ENCODE measurements around the gene HSD17B12. TPM values are rescaled to one million over a fixed set of nuclear protein-coding genes. Genes with fewer than 3 reads are reported as not detected.

The HSD17B12 gene
- total RNA-seq, 1 experiment from 2014 or later, result 106 TPM

DNA sequence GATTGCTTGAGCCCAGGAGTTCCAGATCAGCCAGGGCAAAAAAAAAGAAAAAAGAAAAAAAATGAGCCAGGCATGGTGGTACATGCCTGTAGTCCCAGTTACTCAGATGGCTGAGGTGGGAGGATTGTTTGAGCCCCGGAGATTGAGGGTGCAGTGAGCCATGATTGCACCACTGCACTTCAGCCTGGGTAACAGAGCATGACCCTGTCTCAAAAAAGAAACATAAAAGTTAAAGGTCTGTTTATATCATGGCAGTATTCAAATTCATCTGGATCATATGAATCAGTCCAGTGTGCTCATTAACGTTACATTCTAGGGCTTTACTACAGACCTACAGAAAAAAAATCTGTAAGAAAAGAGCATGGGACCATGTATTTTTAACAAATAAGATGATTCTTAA lies 13.9 kb downstream of the HSD17B12 start:
- intact Hi-C loops (cut with micrococcal nuclease; ENCODE audit: unreplicated experiment) (no loop called here), in situ Hi-C loops (cut with HindIII; ENCODE audit: low pct_unique_long_range_greater_than_20kb, low sequenced_read_pairs) (no loop called here)

DNA sequence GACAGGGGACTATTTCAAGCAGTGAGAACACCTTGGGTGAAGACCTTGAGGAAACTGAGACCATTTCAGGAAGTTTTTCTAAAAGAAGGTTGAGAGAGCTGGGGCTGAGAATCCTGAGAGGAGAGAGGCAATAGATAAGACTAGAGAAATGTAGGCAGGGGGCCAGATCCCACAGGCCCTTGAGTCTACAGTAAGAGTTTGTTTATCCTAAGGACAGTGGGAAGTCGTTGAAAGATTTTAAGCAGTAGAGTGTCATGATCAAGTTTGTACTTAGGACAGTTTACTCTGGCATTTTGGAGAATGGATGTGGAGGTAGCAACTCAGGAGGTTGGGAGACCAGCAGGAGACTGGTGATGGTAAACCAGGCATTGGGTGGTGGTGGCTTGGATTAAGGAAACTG lies 17.1 kb downstream of the HSD17B12 start:
- no peak for DNase-seq (ENCODE audit: low read depth, low spot score)
- no TSS peak for BruUV-seq (replicated peaks)
- intact Hi-C loops (cut with micrococcal nuclease; ENCODE audit: unreplicated experiment), result no loop called here
- Histone ChIP-seq H3K36me3 (ENCODE audit: control insufficient read depth, insufficient read depth, low read length) (no peaks in the 10 kb centered on the region), H3K4me3 (ENCODE audit: low read depth in 2 of 2, low read length in 2 of 2) (no peak overlapping the region), H3K9me3 (ENCODE audit: control insufficient read depth, insufficient read depth, low read depth, low read length) (no peaks in the 10 kb centered on the region), H3K27me3 (ENCODE audit: control insufficient read depth, insufficient read depth, low read length) (no peaks in the 10 kb centered on the region), H3K4me1 (ENCODE audit: control insufficient read depth, insufficient read depth, low read length) (no peaks in the 10 kb centered on the region), H3K27ac (ENCODE audit: low read length) (no peak overlapping the region)
- ChIA-PET CTCF (no interaction called here), POLR2A (no interaction called here)
- ATAC-seq, result no peak
- TF ChIP-seq TCF7L2 (IDR thresholded peaks at IDR 0.05; ENCODE audit: low read depth, low read length), result no peak
- TF ChIP-seq, protein P1, sequence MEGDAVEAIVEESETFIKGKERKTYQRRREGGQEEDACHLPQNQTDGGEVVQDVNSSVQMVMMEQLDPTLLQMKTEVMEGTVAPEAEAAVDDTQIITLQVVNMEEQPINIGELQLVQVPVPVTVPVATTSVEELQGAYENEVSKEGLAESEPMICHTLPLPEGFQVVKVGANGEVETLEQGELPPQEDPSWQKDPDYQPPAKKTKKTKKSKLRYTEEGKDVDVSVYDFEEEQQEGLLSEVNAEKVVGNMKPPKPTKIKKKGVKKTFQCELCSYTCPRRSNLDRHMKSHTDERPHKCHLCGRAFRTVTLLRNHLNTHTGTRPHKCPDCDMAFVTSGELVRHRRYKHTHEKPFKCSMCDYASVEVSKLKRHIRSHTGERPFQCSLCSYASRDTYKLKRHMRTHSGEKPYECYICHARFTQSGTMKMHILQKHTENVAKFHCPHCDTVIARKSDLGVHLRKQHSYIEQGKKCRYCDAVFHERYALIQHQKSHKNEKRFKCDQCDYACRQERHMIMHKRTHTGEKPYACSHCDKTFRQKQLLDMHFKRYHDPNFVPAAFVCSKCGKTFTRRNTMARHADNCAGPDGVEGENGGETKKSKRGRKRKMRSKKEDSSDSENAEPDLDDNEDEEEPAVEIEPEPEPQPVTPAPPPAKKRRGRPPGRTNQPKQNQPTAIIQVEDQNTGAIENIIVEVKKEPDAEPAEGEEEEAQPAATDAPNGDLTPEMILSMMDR (IDR thresholded peaks at IDR 0.05), result no peak
- TF ChIP-seq, protein P2, sequence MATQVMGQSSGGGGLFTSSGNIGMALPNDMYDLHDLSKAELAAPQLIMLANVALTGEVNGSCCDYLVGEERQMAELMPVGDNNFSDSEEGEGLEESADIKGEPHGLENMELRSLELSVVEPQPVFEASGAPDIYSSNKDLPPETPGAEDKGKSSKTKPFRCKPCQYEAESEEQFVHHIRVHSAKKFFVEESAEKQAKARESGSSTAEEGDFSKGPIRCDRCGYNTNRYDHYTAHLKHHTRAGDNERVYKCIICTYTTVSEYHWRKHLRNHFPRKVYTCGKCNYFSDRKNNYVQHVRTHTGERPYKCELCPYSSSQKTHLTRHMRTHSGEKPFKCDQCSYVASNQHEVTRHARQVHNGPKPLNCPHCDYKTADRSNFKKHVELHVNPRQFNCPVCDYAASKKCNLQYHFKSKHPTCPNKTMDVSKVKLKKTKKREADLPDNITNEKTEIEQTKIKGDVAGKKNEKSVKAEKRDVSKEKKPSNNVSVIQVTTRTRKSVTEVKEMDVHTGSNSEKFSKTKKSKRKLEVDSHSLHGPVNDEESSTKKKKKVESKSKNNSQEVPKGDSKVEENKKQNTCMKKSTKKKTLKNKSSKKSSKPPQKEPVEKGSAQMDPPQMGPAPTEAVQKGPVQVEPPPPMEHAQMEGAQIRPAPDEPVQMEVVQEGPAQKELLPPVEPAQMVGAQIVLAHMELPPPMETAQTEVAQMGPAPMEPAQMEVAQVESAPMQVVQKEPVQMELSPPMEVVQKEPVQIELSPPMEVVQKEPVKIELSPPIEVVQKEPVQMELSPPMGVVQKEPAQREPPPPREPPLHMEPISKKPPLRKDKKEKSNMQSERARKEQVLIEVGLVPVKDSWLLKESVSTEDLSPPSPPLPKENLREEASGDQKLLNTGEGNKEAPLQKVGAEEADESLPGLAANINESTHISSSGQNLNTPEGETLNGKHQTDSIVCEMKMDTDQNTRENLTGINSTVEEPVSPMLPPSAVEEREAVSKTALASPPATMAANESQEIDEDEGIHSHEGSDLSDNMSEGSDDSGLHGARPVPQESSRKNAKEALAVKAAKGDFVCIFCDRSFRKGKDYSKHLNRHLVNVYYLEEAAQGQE (IDR thresholded peaks at IDR 0.05; ENCODE audit: insufficient read depth in 1 of 2, low read depth in 2 of 2, low read length in 1 of 2), result no peak
- no peak for TF ChIP-seq SIN3A (IDR thresholded peaks at IDR 0.05; ENCODE audit: borderline replicate concordance, insufficient read depth, low read depth, low read length)
- TF ChIP-seq POLR2AphosphoS5 (IDR thresholded peaks at IDR 0.05; ENCODE audit: low read depth, low read length), result no peak
- in situ Hi-C loops (cut with HindIII; ENCODE audit: low pct_unique_long_range_greater_than_20kb, low sequenced_read_pairs), result no loop called here

More for the DNA sequence above, 13.9 kb downstream of the HSD17B12 start:
- Histone ChIP-seq H3K4me1 (ENCODE audit: control insufficient read depth, insufficient read depth, low read length) (no peaks in the 10 kb centered on the region), H3K9me3 (ENCODE audit: control insufficient read depth, insufficient read depth, low read depth, low read length) (no peaks in the 10 kb centered on the region), H3K27me3 (ENCODE audit: control insufficient read depth, insufficient read depth, low read length) (no peaks in the 10 kb centered on the region), H3K27ac (ENCODE audit: low read length) (no peak overlapping the region), H3K4me3 (ENCODE audit: low read depth in 2 of 2, low read length in 2 of 2) (no peak overlapping the region), H3K36me3 (ENCODE audit: control insufficient read depth, insufficient read depth, low read length) (no peaks in the 10 kb centered on the region)
- DNase-seq (ENCODE audit: low read depth, low spot score) (no peak), ATAC-seq (no peak)
- ChIA-PET POLR2A (no interaction called here), CTCF (no interaction called here)
- TF ChIP-seq, protein P2 (IDR thresholded peaks at IDR 0.05; ENCODE audit: insufficient read depth in 1 of 2, low read depth in 2 of 2, low read length in 1 of 2), result no peak
- TF ChIP-seq POLR2AphosphoS5 (IDR thresholded peaks at IDR 0.05; ENCODE audit: low read depth, low read length) (no peak), TCF7L2 (IDR thresholded peaks at IDR 0.05; ENCODE audit: low read depth, low read length) (no peak), SIN3A (IDR thresholded peaks at IDR 0.05; ENCODE audit: borderline replicate concordance, insufficient read depth, low read depth, low read length) (no peak)
- TF ChIP-seq, protein P1 (IDR thresholded peaks at IDR 0.05), result no peak
- no TSS peak for BruUV-seq (replicated peaks)

Measured in Panc1 (cell line).